ENCODE data around the gene LDHAL6A. TPM values are rescaled to one million over a fixed set of nuclear protein-coding genes. Genes with fewer than 3 reads are reported as not detected.
A peak's percentile ranks its signal among the peaks of the same experiment; 100 is the strongest.

Gene LDHAL6A
- total RNA-seq, 1 donor from 2014 or later = not detected

- H3K9me3 ChIP-seq (replicated peaks) = no peaks in the 10 kb centered on the region
- peaks cover 8% of the 10 kb centered on the region for H3K36me3 ChIP-seq
- intact Hi-C loops (cut with micrococcal nuclease) = no loop called here
- H3K27ac ChIP-seq (replicated peaks) = no peak overlapping the region
- peaks cover 47% of the 10 kb centered on the region for H3K4me1 ChIP-seq
- no peak for DNase-seq
- no peaks in the 10 kb centered on the region for H3K27me3 ChIP-seq (ENCODE audit: low read depth)
- H3K4me3 ChIP-seq = no peak overlapping the region
- TF ChIP-seq, protein P1, sequence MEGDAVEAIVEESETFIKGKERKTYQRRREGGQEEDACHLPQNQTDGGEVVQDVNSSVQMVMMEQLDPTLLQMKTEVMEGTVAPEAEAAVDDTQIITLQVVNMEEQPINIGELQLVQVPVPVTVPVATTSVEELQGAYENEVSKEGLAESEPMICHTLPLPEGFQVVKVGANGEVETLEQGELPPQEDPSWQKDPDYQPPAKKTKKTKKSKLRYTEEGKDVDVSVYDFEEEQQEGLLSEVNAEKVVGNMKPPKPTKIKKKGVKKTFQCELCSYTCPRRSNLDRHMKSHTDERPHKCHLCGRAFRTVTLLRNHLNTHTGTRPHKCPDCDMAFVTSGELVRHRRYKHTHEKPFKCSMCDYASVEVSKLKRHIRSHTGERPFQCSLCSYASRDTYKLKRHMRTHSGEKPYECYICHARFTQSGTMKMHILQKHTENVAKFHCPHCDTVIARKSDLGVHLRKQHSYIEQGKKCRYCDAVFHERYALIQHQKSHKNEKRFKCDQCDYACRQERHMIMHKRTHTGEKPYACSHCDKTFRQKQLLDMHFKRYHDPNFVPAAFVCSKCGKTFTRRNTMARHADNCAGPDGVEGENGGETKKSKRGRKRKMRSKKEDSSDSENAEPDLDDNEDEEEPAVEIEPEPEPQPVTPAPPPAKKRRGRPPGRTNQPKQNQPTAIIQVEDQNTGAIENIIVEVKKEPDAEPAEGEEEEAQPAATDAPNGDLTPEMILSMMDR (IDR thresholded peaks at IDR 0.05; ENCODE audit: borderline replicate concordance) = no peak
These were observed 67.4 kb downstream of the LDHAL6A start for GRCh38 chr11:18523084-18523483.

GRCh38 chr11:18524248-18524647 is 68.6 kb downstream of the LDHAL6A start:
- Histone ChIP-seq H3K36me3 (peaks cover 2% of the 10 kb centered on the region), H3K27ac (replicated peaks) (no peak overlapping the region), H3K4me3 (no peak overlapping the region), H3K4me1 (peaks cover 47% of the 10 kb centered on the region), H3K9me3 (replicated peaks) (no peaks in the 10 kb centered on the region), H3K27me3 (ENCODE audit: low read depth) (no peaks in the 10 kb centered on the region)
- intact Hi-C loops (cut with micrococcal nuclease) = no loop called here
- no peak for DNase-seq
- TF ChIP-seq, protein P1 (IDR thresholded peaks at IDR 0.05; ENCODE audit: borderline replicate concordance) = no peak

DNA sequence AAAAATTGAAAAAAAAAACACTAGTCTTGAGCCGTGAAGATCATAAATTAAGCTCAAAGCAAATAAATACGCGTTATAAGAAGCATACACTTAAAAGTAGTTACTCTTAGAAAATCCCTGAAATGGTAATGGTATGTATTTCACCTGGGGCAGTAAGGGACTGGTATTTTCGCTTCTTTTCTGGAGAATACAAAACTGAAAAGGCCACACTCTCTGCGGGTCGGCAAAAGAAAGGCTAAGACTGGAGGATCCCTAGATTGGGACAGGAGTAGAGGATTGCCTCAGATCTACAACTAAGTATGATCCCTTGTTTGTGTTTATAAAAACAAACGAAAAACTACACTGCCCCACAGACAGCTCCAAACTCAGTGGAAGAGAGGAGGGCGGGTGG is 70.5 kb downstream of the LDHAL6A start:
- intact Hi-C loops (cut with micrococcal nuclease) = no loop called here
- no peaks in the 10 kb centered on the region for H3K27me3 ChIP-seq (ENCODE audit: low read depth)
- no peak for DNase-seq
- peak overlapping the region; percentile 95 for H3K27ac ChIP-seq (replicated peaks)
- peaks cover 47% of the 10 kb centered on the region for H3K4me1 ChIP-seq
- H3K36me3 ChIP-seq = peaks cover 8% of the 10 kb centered on the region
- TF ChIP-seq, protein P1 (IDR thresholded peaks at IDR 0.05; ENCODE audit: borderline replicate concordance) = no peak
- no peaks in the 10 kb centered on the region for H3K9me3 ChIP-seq (replicated peaks)
- H3K4me3 ChIP-seq = peak overlapping the region; percentile 98

- Histone ChIP-seq H3K4me3 (peak within 1 kb of the TSS; percentile 98), H3K27me3 (ENCODE audit: low read depth) (no peaks in the 10 kb centered on the region), H3K4me1 (peaks cover 47% of the 10 kb centered on the region), H3K9me3 (replicated peaks) (no peaks in the 10 kb centered on the region), H3K36me3 (peaks cover 12% of the 10 kb centered on the region), H3K27ac (replicated peaks) (peak within 1 kb of the TSS; percentile 95)
- DNase-seq = peak; percentile 93
- intact Hi-C loops (cut with micrococcal nuclease) = no loop called here
- TF ChIP-seq, protein P1 (IDR thresholded peaks at IDR 0.05; ENCODE audit: borderline replicate concordance) = no peak
These were observed 71.1 kb downstream of the LDHAL6A start, which contains the start of gene TSG101 for GRCh38 chr11:18526521-18527296. Gene TSG101, minus strand, starts transcription at chr11:18526942. Its CDS starts 126 bp downstream, at chr11:18526816.

- Histone ChIP-seq H3K4me3 (peak overlapping the region; percentile 98), H3K36me3 (peaks cover 18% of the 10 kb centered on the region), H3K27ac (replicated peaks) (peak overlapping the region; percentile 95), H3K4me1 (peaks cover 47% of the 10 kb centered on the region), H3K9me3 (replicated peaks) (no peaks in the 10 kb centered on the region), H3K27me3 (ENCODE audit: low read depth) (no peaks in the 10 kb centered on the region)
- DNase-seq = no peak
- TF ChIP-seq, protein P1 (IDR thresholded peaks at IDR 0.05; ENCODE audit: borderline replicate concordance) = no peak
- intact Hi-C loops (cut with micrococcal nuclease) = no loop called here
These were observed 71.9 kb downstream of the LDHAL6A start for GRCh38 chr11:18527512-18527911.

Other genes with a start within 250 kb of the LDHAL6A start
- not detected for gene SAA4, start 219.1 kb upstream of the LDHAL6A start, total RNA-seq
- 0.60 TPM for gene SAA2, start 207.2 kb upstream of the LDHAL6A start, total RNA-seq
- gene SAA1, start 189.6 kb upstream of the LDHAL6A start, total RNA-seq = not detected
- gene HPS5, start 133.7 kb upstream of the LDHAL6A start, total RNA-seq = 11.5 TPM
- gene GTF2H1, start 133.3 kb upstream of the LDHAL6A start, total RNA-seq = 24.3 TPM
- gene LDHA, start 61.3 kb upstream of the LDHAL6A start, total RNA-seq = 332 TPM
- not detected for gene LDHC, start 43.5 kb upstream of the LDHAL6A start, total RNA-seq
- 70.9 TPM for gene TSG101, start 71.1 kb downstream of the LDHAL6A start, total RNA-seq
- 17.7 TPM for gene UEVLD, start 132.9 kb downstream of the LDHAL6A start, total RNA-seq
- gene MISFA, start 143.9 kb downstream of the LDHAL6A start, total RNA-seq = 10.7 TPM
- gene SPTY2D1, start 178.5 kb downstream of the LDHAL6A start, total RNA-seq = 8.7 TPM
- 5.4 TPM for gene TMEM86A, start 242.9 kb downstream of the LDHAL6A start, total RNA-seq